ENCODE measurements around the gene ASIC2.

- TF ChIP-seq CTCF (IDR thresholded peaks at IDR 0.05; ENCODE audit: insufficient read depth, low read length, poor library complexity, severe bottlenecking), result no peak
- no peak for TF ChIP-seq EZH2phosphoT487 (conservative IDR thresholded peaks at IDR 0.05; ENCODE audit: low read length)
These were observed 67.6 kb downstream of the ASIC2 start for GRCh38 chr17:33225509-33225908.

All from SU-DHL-6 (cell line).